AG04449 (cell line): ENCODE data around the gene ANKRD13B.
A peak's percentile ranks its signal among the peaks of the same experiment; 100 is the strongest.

Experiments
- CTCF ChIA-PET: fragments of 350-600 bp; formaldehyde crosslinking; extraction: SDS; loops from one replicate; lab custom pipeline; 2021; ENCODE audit warnings: antibody characterized with exemption; lab: Yijun Ruan, JAX
- POLR2A ChIA-PET: fragments of 400-600, 350-600 bp; formaldehyde crosslinking; extraction: SDS; loops from one replicate; lab custom pipeline; 2020; ENCODE audit warnings: antibody characterized with exemption, inconsistent platforms; lab: Yijun Ruan, JAX
- DNase-seq: peaks from one replicate; pipeline ENCODE4 v3.0.0-alpha.2; 2010; ENCODE audit warnings: low read depth, low spot score
- H3K4me3 ChIP-seq: 2 replicates; pipeline ENCODE4 v1.5.1; 2011; ENCODE audit warnings: low read depth, mild to moderate bottlenecking, control low read depth, low read length
- CTCF ChIP-seq: IDR thresholded peaks from one replicate; pipeline ENCODE4 v1.5.1; 2011; ENCODE audit warnings: mild to moderate bottlenecking, moderate library complexity, low read length, control low read depth, inconsistent platforms; ENCODE audit not compliant: insufficient read depth; ENCODE audit errors: missing control alignments

ANKRD13B gene

GRCh38 chr17:29614349-29615047, 21.6 kb downstream of the ANKRD13B start:
- POLR2A ChIA-PET = no interaction called here
- no peak for DNase-seq
- no peak for TF ChIP-seq CTCF
- CTCF ChIA-PET = interaction anchor here (1.0 to 12.9 kb wide), 13 partner anchors 9 to 317 kb away, joined by 3 to 210 read pairs (median 16); partner anchors contain the start of genes ANKRD13B, CORO6 and SSH2
- no peak overlapping the region for H3K4me3 ChIP-seq

- no peak for TF ChIP-seq CTCF
- DNase-seq = no peak
- ChIA-PET POLR2A (interaction anchor here (0.7 to 1.0 kb wide), 2 partner anchors 27 to 239 kb away, joined by 3 read pairs; no protein-coding TSS in a partner anchor), CTCF (interaction anchor here (1.0 to 12.9 kb wide), 13 partner anchors 8 to 490 kb away, joined by 3 to 210 read pairs (median 16); partner anchors contain the start of genes ANKRD13B, CORO6 and SSH2)
- H3K4me3 ChIP-seq = peak overlapping the region; percentile 39
These were observed 22.1 kb downstream of the ANKRD13B start for GRCh38 chr17:29615048-29615385.

- no peak for DNase-seq
- POLR2A ChIA-PET = interaction anchor here (0.7 to 1.0 kb wide), 2 partner anchors 27 to 238 kb away, joined by 3 read pairs; no protein-coding TSS in a partner anchor
- CTCF ChIA-PET = interaction anchor here (0.8 to 12.9 kb wide), 19 partner anchors 8 to 489 kb away, joined by 3 to 210 read pairs (median 11); partner anchors contain the start of genes ANKRD13B, CORO6 and SSH2
- no peak for TF ChIP-seq CTCF
- H3K4me3 ChIP-seq = peak overlapping the region; percentile 39
These were observed 22.8 kb downstream of the ANKRD13B start for GRCh38 chr17:29615492-29616299.

- CTCF ChIA-PET = interaction anchor here (0.7 to 12.9 kb wide), 36 partner anchors 8 to 488 kb away, joined by 3 to 210 read pairs (median 6); partner anchors contain the start of genes ANKRD13B and SSH2
- no peak for TF ChIP-seq CTCF
- H3K4me3 ChIP-seq = peak overlapping the region; percentile 38; the same call in 1 of the 2 replicates
- POLR2A ChIA-PET = interaction anchor here (0.6 kb wide), 1 partner anchor 203 kb away, joined by 4 read pairs; no protein-coding TSS in a partner anchor
- DNase-seq = no peak
These were observed 23.5 kb downstream of the ANKRD13B start for GRCh38 chr17:29616300-29617048.

GRCh38 chr17:29617125-29617480, 24.2 kb downstream of the ANKRD13B start:
- H3K4me3 ChIP-seq = peak overlapping the region; percentile 12; the same call in 1 of the 2 replicates
- DNase-seq = no peak
- peak; percentile 87 for TF ChIP-seq CTCF
- ChIA-PET CTCF (interaction anchor here (0.7 to 12.9 kb wide), 42 partner anchors 8 to 488 kb away, joined by 3 to 210 read pairs (median 5); partner anchors contain the start of genes ABHD15, ANKRD13B and SSH2), POLR2A (no interaction called here)
